Activated CD8-positive, alpha-beta T cell treated with anti-CD3 and anti-CD28 coated beads for 36 hours (primary cell): ENCODE data around the gene CTSZ. TPM values are rescaled to one million over a fixed set of nuclear protein-coding genes. Genes with fewer than 3 reads are reported as not detected.

Experiments used
- ATAC-seq: fragments of 200-7000 bp; cut with Tn5 transposase; one replicate; pipeline ENCODE4 v1.10.0; 2021; ENCODE audit warnings: mild to moderate bottlenecking, moderate library complexity
- CTCF ChIA-PET: fragments of 350-600 bp; sonication (Branson Sonifier 250); formaldehyde crosslinking; loops from one replicate; lab custom pipeline; 2021; ENCODE audit warnings: antibody characterized with exemption; lab: Charles Lee
- POLR2A ChIA-PET: fragments of 350-600 bp; sonication (Branson Sonifier 250); formaldehyde crosslinking; loops from one replicate; lab custom pipeline; 2021; ENCODE audit warnings: antibody characterized with exemption; lab: Charles Lee
- DNase-seq: peaks from one replicate; pipeline ENCODE4 v3.0.0-alpha.2; 2020
- H3K27ac Mint-ChIP-seq: one replicate; pipeline ENCODE4 v1.8.0; 2021; ENCODE audit warnings: mild to moderate bottlenecking, mixed read lengths
- H3K27me3 Mint-ChIP-seq: one replicate; pipeline ENCODE4 v1.8.0; 2021; ENCODE audit warnings: mixed read lengths
- H3K36me3 Mint-ChIP-seq: one replicate; pipeline ENCODE4 v1.8.0; 2021; ENCODE audit warnings: low read depth, mixed read lengths
- H3K4me1 Mint-ChIP-seq: one replicate; pipeline ENCODE4 v1.8.0; 2021; ENCODE audit warnings: low read depth, mixed read lengths
- H3K4me3 Mint-ChIP-seq: one replicate; pipeline ENCODE4 v1.8.0; 2021; ENCODE audit warnings: mild to moderate bottlenecking, moderate library complexity, mixed read lengths
- H3K9me3 Mint-ChIP-seq: one replicate; pipeline ENCODE4 v1.8.0; 2021; ENCODE audit warnings: mixed read lengths
- intact Hi-C: fragments of 100-400 bp; cut with micrococcal nuclease; formaldehyde crosslinking; loops from one replicate; pipeline ENCODE4 v1.10.0; 2022
- total RNA-seq, 2 experiments: library from RNA; stranded (reverse); gene quantifications; one replicate each; pipeline ENCODE4 v1.2.3, GENCODE V29; 2021
- TF ChIP-seq, protein P1 (sequence below): fragments of 200-600 bp; IDR thresholded peaks from one replicate; pipeline ENCODE4 v1.8.0; 2022; ENCODE audit warnings: antibody characterized with exemption, mild to moderate bottlenecking

The CTSZ gene
- total RNA-seq, 2 experiments from 2014 or later: 17.9 to 18.4 TPM

DNA sequence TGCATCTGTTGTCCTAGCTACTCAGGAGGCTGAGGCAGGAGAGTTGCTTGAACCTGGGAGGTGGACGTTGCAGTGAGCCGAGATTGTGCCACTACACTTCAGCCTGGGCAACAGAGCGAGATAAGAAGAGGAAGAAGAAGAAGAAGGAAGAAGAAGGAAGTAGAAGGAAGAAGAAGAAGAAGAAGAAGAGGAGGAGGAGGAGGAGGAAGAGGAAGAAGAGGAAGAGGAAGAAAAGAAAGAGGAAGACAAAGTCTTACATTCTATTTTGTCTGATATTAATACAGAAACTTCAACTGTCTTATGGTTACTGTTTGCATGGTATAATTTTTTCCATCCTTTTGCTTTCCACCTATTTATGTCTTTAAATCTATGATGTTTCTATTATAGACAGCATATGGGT, 33.2 kb downstream of the CTSZ start:
- POLR2A ChIA-PET: interaction anchor here (1.4 kb wide), 1 partner anchor 8 kb away, joined by 3 read pairs; no protein-coding TSS in a partner anchor
- DNase-seq (no peak), ATAC-seq (no peak)
- Mint-ChIP-seq H3K4me3 (no peak overlapping the region), H3K36me3 (no peaks in the 10 kb centered on the region), H3K27me3 (no peaks in the 10 kb centered on the region), H3K4me1 (peaks cover 2% of the 10 kb centered on the region), H3K27ac (no peak overlapping the region), H3K9me3 (peaks cover 8% of the 10 kb centered on the region)
- intact Hi-C loops: no loop called here
- CTCF ChIA-PET: no interaction called here
- TF ChIP-seq, protein P1, sequence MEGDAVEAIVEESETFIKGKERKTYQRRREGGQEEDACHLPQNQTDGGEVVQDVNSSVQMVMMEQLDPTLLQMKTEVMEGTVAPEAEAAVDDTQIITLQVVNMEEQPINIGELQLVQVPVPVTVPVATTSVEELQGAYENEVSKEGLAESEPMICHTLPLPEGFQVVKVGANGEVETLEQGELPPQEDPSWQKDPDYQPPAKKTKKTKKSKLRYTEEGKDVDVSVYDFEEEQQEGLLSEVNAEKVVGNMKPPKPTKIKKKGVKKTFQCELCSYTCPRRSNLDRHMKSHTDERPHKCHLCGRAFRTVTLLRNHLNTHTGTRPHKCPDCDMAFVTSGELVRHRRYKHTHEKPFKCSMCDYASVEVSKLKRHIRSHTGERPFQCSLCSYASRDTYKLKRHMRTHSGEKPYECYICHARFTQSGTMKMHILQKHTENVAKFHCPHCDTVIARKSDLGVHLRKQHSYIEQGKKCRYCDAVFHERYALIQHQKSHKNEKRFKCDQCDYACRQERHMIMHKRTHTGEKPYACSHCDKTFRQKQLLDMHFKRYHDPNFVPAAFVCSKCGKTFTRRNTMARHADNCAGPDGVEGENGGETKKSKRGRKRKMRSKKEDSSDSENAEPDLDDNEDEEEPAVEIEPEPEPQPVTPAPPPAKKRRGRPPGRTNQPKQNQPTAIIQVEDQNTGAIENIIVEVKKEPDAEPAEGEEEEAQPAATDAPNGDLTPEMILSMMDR: no peak

GRCh38 chr20:58973179-58973578, 33.9 kb downstream of the CTSZ start:
- no peaks in the 10 kb centered on the region for H3K36me3 Mint-ChIP-seq
- DNase-seq (no peak), ATAC-seq (no peak)
- H3K27ac Mint-ChIP-seq: no peak overlapping the region
- H3K4me1 Mint-ChIP-seq: peaks cover 2% of the 10 kb centered on the region
- intact Hi-C loops: no loop called here
- H3K4me3 Mint-ChIP-seq: no peak overlapping the region
- H3K9me3 Mint-ChIP-seq: peaks cover 8% of the 10 kb centered on the region
- ChIA-PET CTCF (no interaction called here), POLR2A (interaction anchor here (1.4 kb wide), 1 partner anchor 9 kb away, joined by 3 read pairs; no protein-coding TSS in a partner anchor)
- no peaks in the 10 kb centered on the region for H3K27me3 Mint-ChIP-seq
- TF ChIP-seq, protein P1: no peak

DNA sequence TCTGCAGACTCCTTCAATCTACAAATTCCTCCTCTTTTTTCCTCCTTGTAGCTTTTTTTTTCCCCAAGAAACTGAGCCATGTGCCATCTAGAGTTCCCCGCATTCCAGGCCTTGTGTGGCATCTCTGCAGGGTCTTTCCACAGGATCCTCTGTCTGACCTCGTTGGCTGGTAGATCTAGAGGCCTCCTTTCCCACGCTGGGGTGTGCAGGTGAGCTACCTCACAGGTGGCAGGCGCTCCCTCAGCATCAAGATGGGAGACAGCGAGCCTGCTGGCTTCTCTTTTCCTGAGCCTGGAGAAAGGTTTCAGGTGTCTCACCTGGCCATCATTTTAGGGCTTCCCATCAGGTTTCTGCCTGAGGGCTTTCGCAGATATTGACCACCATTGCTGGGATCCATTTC, 35.6 kb downstream of the CTSZ start:
- ATAC-seq (no peak), DNase-seq (no peak)
- ChIA-PET CTCF (no interaction called here), POLR2A (interaction anchor here (0.6 kb wide), 1 partner anchor 266 kb away, joined by 3 read pairs; no protein-coding TSS in a partner anchor)
- TF ChIP-seq, protein P1: no peak
- Mint-ChIP-seq H3K9me3 (peaks cover 8% of the 10 kb centered on the region), H3K27me3 (no peaks in the 10 kb centered on the region), H3K36me3 (no peaks in the 10 kb centered on the region), H3K27ac (no peak overlapping the region), H3K4me1 (peaks cover 1% of the 10 kb centered on the region), H3K4me3 (no peak overlapping the region)
- intact Hi-C loops: no loop called here

- POLR2A ChIA-PET: no interaction called here
- peaks cover 2% of the 10 kb centered on the region for H3K9me3 Mint-ChIP-seq
- H3K4me3 Mint-ChIP-seq: no peak overlapping the region
- H3K27me3 Mint-ChIP-seq: peaks cover 2% of the 10 kb centered on the region
- CTCF ChIA-PET: interaction anchor here (1.5 kb wide), 1 partner anchor 13 kb away, joined by 4 read pairs; no protein-coding TSS in a partner anchor
- no peak for ATAC-seq
- H3K36me3 Mint-ChIP-seq: no peaks in the 10 kb centered on the region
- DNase-seq: no peak
- TF ChIP-seq, protein P1: no peak
- H3K27ac Mint-ChIP-seq: no peak overlapping the region
- H3K4me1 Mint-ChIP-seq: no peaks in the 10 kb centered on the region
- intact Hi-C loops: no loop called here
Measured at GRCh38 chr20:58970146-58970545, 36.9 kb downstream of the CTSZ start.

GRCh38 chr20:58969439-58969838, 37.6 kb downstream of the CTSZ start:
- no peak for ATAC-seq
- Mint-ChIP-seq H3K9me3 (peaks cover 1% of the 10 kb centered on the region), H3K4me3 (no peak overlapping the region), H3K27me3 (peaks cover 2% of the 10 kb centered on the region), H3K4me1 (no peaks in the 10 kb centered on the region), H3K27ac (no peak overlapping the region), H3K36me3 (no peaks in the 10 kb centered on the region)
- intact Hi-C loops: no loop called here
- no peak for DNase-seq
- TF ChIP-seq, protein P1: no peak
- ChIA-PET CTCF (interaction anchor here (1.5 kb wide), 1 partner anchor 14 kb away, joined by 4 read pairs; no protein-coding TSS in a partner anchor), POLR2A (no interaction called here)
